GM23338 (cell line): ENCODE measurements around the gene BUB1.
"Not testable (repeated sequence)": the region's sequence is repeated elsewhere in the genome, so short reads cannot be mapped to it uniquely, and the experiment has no call there.

ENCODE experiments used
- CREB1 ChIP-seq: fragments of 250-450 bp; sonication (Bioruptor Pico); IDR thresholded peaks from 2 replicates; pipeline ENCODE4 v1.5.0; 2020; ENCODE audit warnings: low read depth, mild to moderate bottlenecking, moderate library complexity
- CTCF ChIP-seq, 2 experiments: fragments of 200-600 bp in 1 of 2; sonication (generic) in 1 of 2; conservative IDR thresholded peaks; 2 replicates each; pipeline versions ENCODE4 v1.5.1 to v1.6.1; 2016 to 2017; ENCODE audit warnings: antibody characterized with exemption in 2 of 2, low read depth in 2 of 2, mild to moderate bottlenecking in 2 of 2, moderate library complexity in 1 of 2
- ETS1 ChIP-seq: IDR thresholded peaks from 2 replicates; pipeline ENCODE4 v1.6.1; 2016; ENCODE audit warnings: antibody characterized with exemption
- EZH2 ChIP-seq: fragments of 200-600 bp; sonication (generic); IDR thresholded peaks from one replicate; pipeline ENCODE4 v1.8.0; 2017; ENCODE audit warnings: antibody characterized with exemption, mild to moderate bottlenecking, low read depth; ENCODE audit not compliant: unreplicated experiment
- EZH2phosphoT487 ChIP-seq: fragments of 200-600 bp; sonication (generic); IDR thresholded peaks from one replicate; pipeline ENCODE4 v1.8.1; 2018; ENCODE audit warnings: antibody characterized with exemption; ENCODE audit not compliant: unreplicated experiment
- JUNB ChIP-seq: IDR thresholded peaks from one replicate; pipeline ENCODE4 v1.6.1; 2016; ENCODE audit warnings: antibody characterized with exemption; ENCODE audit not compliant: unreplicated experiment
- NANOG ChIP-seq: IDR thresholded peaks from 2 replicates; pipeline ENCODE4 v1.6.1; 2016; ENCODE audit warnings: antibody characterized with exemption, borderline replicate concordance
- POLR2AphosphoS5 ChIP-seq: IDR thresholded peaks from 2 replicates; pipeline ENCODE4 v1.6.1; 2016; ENCODE audit warnings: antibody characterized with exemption, low read depth
- REST ChIP-seq: IDR thresholded peaks from one replicate; pipeline ENCODE4 v1.6.1; 2018; ENCODE audit warnings: antibody characterized with exemption; ENCODE audit not compliant: unreplicated experiment
- STAT1 ChIP-seq: IDR thresholded peaks from one replicate; pipeline ENCODE4 v1.6.1; 2016; ENCODE audit warnings: antibody characterized with exemption; ENCODE audit not compliant: unreplicated experiment
- ZNF114 ChIP-seq: fragments of 250-450 bp; sonication (Bioruptor Pico); IDR thresholded peaks from 2 replicates; pipeline ENCODE4 v1.5.0; 2020; ENCODE audit warnings: mild to moderate bottlenecking, moderate library complexity
- ZNF462 ChIP-seq: fragments of 250-450 bp; sonication (Bioruptor Pico); IDR thresholded peaks from 2 replicates; pipeline ENCODE4 v1.5.0; 2020; ENCODE audit warnings: mild to moderate bottlenecking, moderate library complexity

GRCh38 chr2:110635949-110636628 is 41.8 kb downstream of the BUB1 start:
- TF ChIP-seq CTCF (conservative IDR thresholded peaks at IDR 0.05; ENCODE audit: low read depth in 2 of 2); EZH2phosphoT487; JUNB; POLR2AphosphoS5; ZNF462; STAT1; EZH2; REST; CREB1 (CRISPR knock-in tag); ZNF114 (CRISPR knock-in tag); ETS1; NANOG: not testable (repeated sequence)
